ENCODE data around the gene ECSIT.
A peak's percentile ranks its signal among the peaks of the same experiment; 100 is the strongest.

The ECSIT gene

GRCh38 chr19:11504502-11505031 lies 24.4 kb downstream of the ECSIT start:
- DNase-seq (ENCODE audit: low read depth in 2 of 2), result no peak

- DNase-seq (ENCODE audit: low read depth in 2 of 2), result no peak
Measured at GRCh38 chr19:11499890-11500420, 29.0 kb downstream of the ECSIT start.

- DNase-seq (ENCODE audit: low read depth in 2 of 2), result no peak
Measured at GRCh38 chr19:11499220-11499726, 29.7 kb downstream of the ECSIT start.

- peak; percentile 25 to 29 for DNase-seq (ENCODE audit: low read depth in 2 of 2)
Measured at GRCh38 chr19:11496391-11497163, 32.4 kb downstream of the ECSIT start.

GRCh38 chr19:11495885-11496284 lies 33.0 kb downstream of the ECSIT start:
- DNase-seq (ENCODE audit: low read depth in 2 of 2), result no peak

- DNase-seq (ENCODE audit: low read depth in 2 of 2), result no peak
Measured at GRCh38 chr19:11495481-11495880, 33.5 kb downstream of the ECSIT start.

GRCh38 chr19:11494634-11495285 lies 34.2 kb downstream of the ECSIT start:
- DNase-seq (ENCODE audit: low read depth in 2 of 2), result no peak

- no peak for DNase-seq (ENCODE audit: low read depth in 2 of 2)
Measured at GRCh38 chr19:11489378-11489777, 39.6 kb downstream of the ECSIT start.

GRCh38 chr19:11486661-11487503 lies 42.1 kb downstream of the ECSIT start:
- DNase-seq (ENCODE audit: low read depth in 2 of 2), result no peak

- DNase-seq (ENCODE audit: low read depth in 2 of 2), result no peak
Measured at GRCh38 chr19:11485245-11485837, 43.6 kb downstream of the ECSIT start.

GRCh38 chr19:11483366-11484111 lies 45.4 kb downstream of the ECSIT start:
- DNase-seq (ENCODE audit: low read depth in 2 of 2), result no peak

- peak; percentile 49 to 69 for DNase-seq (ENCODE audit: low read depth in 2 of 2)
Measured at GRCh38 chr19:11482384-11483050, 46.4 kb downstream of the ECSIT start.

- peak; percentile 21 to 50 for DNase-seq (ENCODE audit: low read depth in 2 of 2)
Measured at GRCh38 chr19:11481534-11482383, 47.2 kb downstream of the ECSIT start.

- no peak for DNase-seq (ENCODE audit: low read depth in 2 of 2)
Measured at GRCh38 chr19:11480715-11481533, 48.0 kb downstream of the ECSIT start, which contains the start of gene ELAVL3. Gene ELAVL3, minus strand, starts transcription at chr19:11481046. Its CDS starts 438 bp downstream, at chr19:11480608.

GRCh38 chr19:11479898-11480714 lies 48.8 kb downstream of the ECSIT start:
- no peak for DNase-seq (ENCODE audit: low read depth in 2 of 2)

- no peak for DNase-seq (ENCODE audit: low read depth in 2 of 2)
Measured at GRCh38 chr19:11479090-11479897, 49.6 kb downstream of the ECSIT start.
